Measurements from ENCODE around the gene RAB44. TPM values are rescaled to one million over a fixed set of nuclear protein-coding genes. Genes with fewer than 3 reads are reported as not detected.
A peak's percentile ranks its signal among the peaks of the same experiment; 100 is the strongest.

Gene RAB44
- total and polyA plus RNA-seq, 7 donors = 0.01 to 0.06 TPM; not detected in 5

DNA sequence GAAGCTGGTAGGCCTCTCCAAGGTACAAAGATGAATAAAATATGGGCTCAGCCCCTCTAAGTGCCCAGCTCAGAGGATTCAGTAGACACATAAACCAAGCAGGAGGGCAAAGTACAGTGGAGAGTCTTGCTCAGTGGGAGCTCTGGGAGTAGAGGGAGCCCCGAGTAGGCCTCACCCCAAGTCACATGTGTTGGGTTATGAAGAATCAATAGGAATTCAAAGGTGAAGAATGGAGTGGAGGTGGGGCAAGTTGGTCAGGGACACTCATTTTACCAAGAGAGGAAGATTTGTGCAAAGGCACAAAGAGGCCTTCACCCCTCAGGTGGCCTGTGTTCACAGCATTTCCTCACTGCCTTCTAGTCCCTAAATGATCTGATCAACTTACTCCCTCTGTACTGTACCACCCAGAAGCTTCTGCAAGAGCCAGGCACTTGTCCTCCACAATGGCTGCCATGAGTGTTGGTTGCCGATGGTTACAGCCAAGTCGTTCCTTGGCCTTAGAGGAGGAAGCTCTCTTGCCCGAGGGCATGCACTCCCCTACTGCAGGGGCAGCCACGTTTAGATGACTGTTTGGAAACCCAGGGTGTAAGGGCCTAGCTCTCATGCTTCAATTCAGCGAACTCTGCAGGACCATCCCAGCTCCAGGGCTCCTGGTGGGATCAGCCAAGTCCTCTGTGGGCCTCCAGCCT lies 25.8 kb upstream of the RAB44 start:
- WGBS, 3 donors = 80 to 89% (median 86%) methylated on average over 6 of the region's 6 CpGs
- Histone ChIP-seq H3K4me3 (no peak overlapping the region), H3K36me3 (ENCODE audit: insufficient read depth in 1 of 2, low read depth in 1 of 2) (no peaks in the 10 kb centered on the region), H3K9me3 (no peaks in the 10 kb centered on the region), H3K27ac (no peak overlapping the region), H3K4me1 (peaks cover 21% of the 10 kb centered on the region), H3K27me3 (ENCODE audit: insufficient read depth in 3 of 3, low read length in 2 of 3) (no peaks in the 10 kb centered on the region)
- no peak for DNase-seq
- intact Hi-C loops (cut with DNase I) = loop anchor here in 1 of 2 donors (5.0 kb wide), 1 partner anchor 35 kb away; no protein-coding TSS in a partner anchor
- no peak for ATAC-seq
- TF ChIP-seq, protein P1, sequence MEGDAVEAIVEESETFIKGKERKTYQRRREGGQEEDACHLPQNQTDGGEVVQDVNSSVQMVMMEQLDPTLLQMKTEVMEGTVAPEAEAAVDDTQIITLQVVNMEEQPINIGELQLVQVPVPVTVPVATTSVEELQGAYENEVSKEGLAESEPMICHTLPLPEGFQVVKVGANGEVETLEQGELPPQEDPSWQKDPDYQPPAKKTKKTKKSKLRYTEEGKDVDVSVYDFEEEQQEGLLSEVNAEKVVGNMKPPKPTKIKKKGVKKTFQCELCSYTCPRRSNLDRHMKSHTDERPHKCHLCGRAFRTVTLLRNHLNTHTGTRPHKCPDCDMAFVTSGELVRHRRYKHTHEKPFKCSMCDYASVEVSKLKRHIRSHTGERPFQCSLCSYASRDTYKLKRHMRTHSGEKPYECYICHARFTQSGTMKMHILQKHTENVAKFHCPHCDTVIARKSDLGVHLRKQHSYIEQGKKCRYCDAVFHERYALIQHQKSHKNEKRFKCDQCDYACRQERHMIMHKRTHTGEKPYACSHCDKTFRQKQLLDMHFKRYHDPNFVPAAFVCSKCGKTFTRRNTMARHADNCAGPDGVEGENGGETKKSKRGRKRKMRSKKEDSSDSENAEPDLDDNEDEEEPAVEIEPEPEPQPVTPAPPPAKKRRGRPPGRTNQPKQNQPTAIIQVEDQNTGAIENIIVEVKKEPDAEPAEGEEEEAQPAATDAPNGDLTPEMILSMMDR (IDR thresholded peaks at IDR 0.05) = no peak

DNA sequence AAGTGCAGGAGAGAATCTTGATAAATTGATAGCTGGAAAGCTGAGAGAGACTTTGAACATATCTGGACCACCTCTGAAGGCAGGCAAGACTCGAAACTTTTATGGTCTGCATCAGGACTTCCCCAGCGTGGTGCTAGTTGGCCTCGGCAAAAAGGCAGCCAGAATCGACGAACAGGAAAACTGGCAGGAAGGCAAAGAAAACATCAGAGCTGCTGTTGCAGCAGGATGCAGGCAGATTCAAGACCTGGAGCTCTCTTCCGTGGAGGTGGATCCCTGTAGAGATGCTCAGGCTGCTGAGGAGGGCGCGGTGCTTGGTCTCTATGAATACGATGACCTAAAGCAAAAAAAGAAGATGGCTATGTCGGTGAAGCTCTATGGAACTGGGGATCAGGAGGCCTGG lies 23.7 kb upstream of the RAB44 start:
- no peak for DNase-seq
- WGBS, 3 donors = 73 to 76% (median 74%) methylated on average over 10 of the region's 10 CpGs
- intact Hi-C loops (cut with DNase I) = loop anchor here in 1 of 2 donors (5.0 kb wide), 1 partner anchor 37 kb away; no protein-coding TSS in a partner anchor

DNA sequence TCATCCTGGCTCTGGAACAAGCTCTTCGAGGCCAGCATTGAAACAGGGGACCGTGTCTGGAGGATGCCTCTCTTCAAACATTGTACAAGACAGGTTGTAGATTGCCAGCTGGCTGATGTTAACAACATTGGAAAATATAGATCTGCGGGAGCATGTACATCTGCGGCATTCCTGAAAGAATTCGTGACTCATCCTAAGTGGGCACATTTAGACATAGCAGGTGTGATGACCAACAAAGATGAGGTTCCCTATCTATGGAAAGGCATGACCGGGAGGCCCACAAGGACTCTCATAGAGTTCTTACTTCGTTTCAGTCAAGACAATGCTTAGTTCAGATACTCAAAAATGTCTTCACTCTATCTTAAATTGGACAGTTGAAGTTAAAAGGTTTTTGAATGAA lies 22.7 kb upstream of the RAB44 start:
- TF ChIP-seq, protein P1 (IDR thresholded peaks at IDR 0.05) = no peak
- ATAC-seq (no peak), DNase-seq (no peak)
- Histone ChIP-seq H3K27me3 (ENCODE audit: insufficient read depth in 3 of 3, low read length in 2 of 3) (no peaks in the 10 kb centered on the region), H3K4me3 (no peak overlapping the region), H3K4me1 (peaks cover 15% of the 10 kb centered on the region), H3K9me3 (no peaks in the 10 kb centered on the region), H3K27ac (no peak overlapping the region), H3K36me3 (ENCODE audit: insufficient read depth in 1 of 2, low read depth in 1 of 2) (no peaks in the 10 kb centered on the region)
- 81 to 88% (median 82%) methylated on average over 7 of the region's 7 CpGs for WGBS, 3 donors
- intact Hi-C loops (cut with DNase I) = loop anchor here in 1 of 2 donors (5.0 kb wide), 1 partner anchor 38 kb away; no protein-coding TSS in a partner anchor

More for the DNA sequence above, 23.7 kb upstream of the RAB44 start:
- no peak for ATAC-seq
- H3K4me1 ChIP-seq = peaks cover 18% of the 10 kb centered on the region
- no peaks in the 10 kb centered on the region for H3K9me3 ChIP-seq
- H3K36me3 ChIP-seq (ENCODE audit: insufficient read depth in 1 of 2, low read depth in 1 of 2) = no peaks in the 10 kb centered on the region
- TF ChIP-seq, protein P1 (IDR thresholded peaks at IDR 0.05) = no peak
- no peak overlapping the region for H3K27ac ChIP-seq
- H3K4me3 ChIP-seq = no peak overlapping the region
- no peaks in the 10 kb centered on the region for H3K27me3 ChIP-seq (ENCODE audit: insufficient read depth in 3 of 3, low read length in 2 of 3)

DNA sequence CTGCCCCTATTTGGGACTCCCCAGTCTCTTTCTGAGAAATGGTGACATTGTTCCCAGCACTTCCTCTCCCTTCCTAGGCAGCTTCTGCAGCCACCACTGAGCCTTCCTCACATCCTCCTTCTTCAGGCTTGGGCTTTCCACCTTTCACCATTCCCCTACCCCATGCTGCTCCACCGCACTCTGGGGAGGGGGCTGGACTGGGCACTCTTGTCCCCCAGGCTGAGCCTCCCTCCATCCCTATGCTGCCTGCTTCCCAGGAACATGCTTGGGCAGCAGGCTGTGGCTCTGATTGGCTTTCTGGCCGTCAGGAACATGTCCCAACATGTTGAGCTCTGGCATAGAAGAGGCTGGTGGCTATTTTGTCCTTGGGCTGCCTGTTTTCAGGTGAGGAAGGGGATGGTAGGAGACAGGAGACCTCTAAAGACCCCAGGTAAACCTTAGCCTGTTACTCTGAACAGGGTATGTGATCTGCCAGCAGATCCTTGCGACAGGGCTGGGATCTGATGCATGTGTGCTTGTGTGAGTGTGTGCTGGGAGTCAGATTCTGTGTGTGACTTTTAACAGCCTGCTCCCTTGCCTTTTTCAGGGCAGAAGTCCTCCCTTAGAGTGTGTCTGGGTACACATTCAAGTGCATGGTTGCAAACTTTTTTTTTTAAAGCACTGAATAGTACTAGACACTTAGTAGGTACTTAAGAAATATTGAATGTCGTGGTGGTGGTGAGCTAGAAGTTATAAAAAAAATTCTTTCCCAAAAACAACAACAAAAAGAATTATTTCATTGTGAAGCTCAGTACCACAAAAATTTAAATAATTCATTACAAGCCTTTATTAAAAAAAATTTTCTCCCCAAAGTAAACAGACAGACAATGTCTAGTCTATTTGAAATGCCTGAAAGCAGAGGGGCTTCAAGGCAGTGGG lies 21.2 kb upstream of the RAB44 start:
- 72 to 81% (median 80%) methylated on average over 4 of the region's 4 CpGs for WGBS, 3 donors
- DNase-seq (no peak), ATAC-seq (no peak)
- H3K36me3 ChIP-seq (ENCODE audit: insufficient read depth in 1 of 2, low read depth in 1 of 2) = no peaks in the 10 kb centered on the region
- TF ChIP-seq, protein P1 (IDR thresholded peaks at IDR 0.05) = no peak
- H3K4me3 ChIP-seq = peak overlapping the region; percentile 91
- H3K9me3 ChIP-seq = no peaks in the 10 kb centered on the region
- H3K27ac ChIP-seq = peak overlapping the region; percentile 15
- intact Hi-C loops (cut with DNase I) = no loop called here
- no peaks in the 10 kb centered on the region for H3K27me3 ChIP-seq (ENCODE audit: insufficient read depth in 3 of 3, low read length in 2 of 3)
- peaks cover 16% of the 10 kb centered on the region for H3K4me1 ChIP-seq

Data from psoas muscle (tissue), 8 donors.